Activated CD4-positive, alpha-beta T cell treated with anti-CD3 and anti-CD28 coated beads for 24 hours (primary cell): ENCODE data around the gene HNRNPUL2.
A peak's percentile ranks its signal among the peaks of the same experiment; 100 is the strongest.

Experiments
- DNase-seq, 2 donors: peaks; one replicate each; pipeline ENCODE4 v3.0.0-alpha.2; 2020; ENCODE audit warnings: low read depth in 2 of 2

The HNRNPUL2 gene

GRCh38 chr11:62667460-62667859, 59.8 kb downstream of the HNRNPUL2 start:
- no peak for DNase-seq

- DNase-seq: no peak
Measured at GRCh38 chr11:62666259-62666926, 60.9 kb downstream of the HNRNPUL2 start.

GRCh38 chr11:62665599-62666258, 61.5 kb downstream of the HNRNPUL2 start:
- DNase-seq: peak in 1 of 2 donors; percentile 43

GRCh38 chr11:62665075-62665598, 62.1 kb downstream of the HNRNPUL2 start, which contains the start of the genes C11orf98 and CSKMT:
Gene C11orf98, minus strand, starts transcription at chr11:62665210. Its CDS starts 41 bp downstream, at chr11:62665169.
Gene CSKMT, plus strand, starts transcription at chr11:62665312. Its CDS starts 568 bp downstream, at chr11:62665880.
- DNase-seq: peak; percentile 94

- no peak for DNase-seq
Measured at GRCh38 chr11:62664405-62665074, 62.7 kb downstream of the HNRNPUL2 start.
